ENCODE measurements around the gene FRMD1. TPM values are rescaled to one million over a fixed set of nuclear protein-coding genes. Genes with fewer than 3 reads are reported as not detected.

Gene FRMD1
- total RNA-seq, 6 experiments from 2014 or later = 0.07 to 0.23 (median 0.12) TPM; not detected in 1

GRCh38 chr6:168039301-168039700 lies 39.7 kb downstream of the FRMD1 start:
- H3K36me3 ChIP-seq = no peaks in the 10 kb centered on the region
- peaks cover 0 to 9% (median 0%) of the 10 kb centered on the region in 4 donors for H3K9me3 ChIP-seq
- no peak overlapping the region for H3K4me3 ChIP-seq
- DNase-seq (peak in 1 of 3 donors; percentile 18), ATAC-seq (no peak)
- TF ChIP-seq POLR2A (IDR thresholded peaks at IDR 0.05) (no peak), CTCF (IDR thresholded peaks at IDR 0.05) (no peak)
- intact Hi-C loops (cut with DNase I) = no loop called here
- no peaks in the 10 kb centered on the region for H3K27me3 ChIP-seq
- H3K4me1 ChIP-seq = no peaks in the 10 kb centered on the region
- WGBS (ENCODE audit: insufficient coverage, low coverage, low lambda C conversion rate, missing lambda C conversion rate) = 97% methylated on average over 3 of the region's 4 CpGs
- H3K27ac ChIP-seq = no peak overlapping the region

GRCh38 chr6:168038576-168039140 lies 40.4 kb downstream of the FRMD1 start:
- peak in 1 of 3 donors; percentile 40 for DNase-seq
- ATAC-seq = no peak
- intact Hi-C loops (cut with DNase I) = no loop called here
- Histone ChIP-seq H3K27me3 (no peaks in the 10 kb centered on the region), H3K9me3 (peaks cover 0 to 9% (median 0%) of the 10 kb centered on the region in 4 donors), H3K36me3 (no peaks in the 10 kb centered on the region), H3K4me3 (no peak overlapping the region), H3K4me1 (no peaks in the 10 kb centered on the region), H3K27ac (no peak overlapping the region)
- TF ChIP-seq CTCF (IDR thresholded peaks at IDR 0.05) = no peak
- WGBS (ENCODE audit: insufficient coverage, low coverage, low lambda C conversion rate, missing lambda C conversion rate) = 78% methylated on average over 8 of the region's 13 CpGs

- 78% methylated on average over 2 of the region's 5 CpGs for WGBS (ENCODE audit: insufficient coverage, low coverage, low lambda C conversion rate, missing lambda C conversion rate)
- Histone ChIP-seq H3K27ac (no peak overlapping the region), H3K4me1 (no peaks in the 10 kb centered on the region), H3K4me3 (no peak overlapping the region), H3K9me3 (peaks cover 0 to 9% (median 0%) of the 10 kb centered on the region in 4 donors), H3K36me3 (no peaks in the 10 kb centered on the region), H3K27me3 (no peaks in the 10 kb centered on the region)
- ATAC-seq (no peak), DNase-seq (no peak)
- TF ChIP-seq CTCF (IDR thresholded peaks at IDR 0.05) = no peak
- intact Hi-C loops (cut with DNase I) = no loop called here
Observed at GRCh38 chr6:168037856-168038255, 41.2 kb downstream of the FRMD1 start.

GRCh38 chr6:168037242-168037641 lies 41.8 kb downstream of the FRMD1 start:
- Histone ChIP-seq H3K4me1 (no peaks in the 10 kb centered on the region), H3K9me3 (peaks cover 0 to 9% (median 0%) of the 10 kb centered on the region in 4 donors), H3K4me3 (no peak overlapping the region), H3K27ac (no peak overlapping the region), H3K36me3 (no peaks in the 10 kb centered on the region), H3K27me3 (no peaks in the 10 kb centered on the region)
- DNase-seq (no peak), ATAC-seq (peak in 1 of 4 donors; percentile 9)
- TF ChIP-seq CTCF (IDR thresholded peaks at IDR 0.05) (no peak), POLR2A (IDR thresholded peaks at IDR 0.05) (no peak)
- WGBS (ENCODE audit: insufficient coverage, low coverage, low lambda C conversion rate, missing lambda C conversion rate) = 50% methylated on average over 6 of the region's 6 CpGs
- intact Hi-C loops (cut with DNase I) = no loop called here

Data from right lobe of liver (tissue), 6 donors.